HFF-Myc (cell line): ENCODE data around the gene C6.

Source experiments
- DNase-seq: peaks from one replicate; pipeline ENCODE4 v3.0.0-alpha.2; 2011; ENCODE audit warnings: low read depth; ENCODE audit errors: extremely low read depth
- H3K4me3 ChIP-seq: replicated peaks from 2 replicates; pipeline ENCODE4 v1.5.1; 2011; ENCODE audit warnings: low read depth, mild to moderate bottlenecking, control low read depth, low read length
- TF ChIP-seq, protein P1 (sequence below): IDR thresholded peaks from 2 replicates; pipeline ENCODE4 v1.5.1; 2012; ENCODE audit warnings: mild to moderate bottlenecking, low read depth, low read length, control low read depth; ENCODE audit errors: missing control alignments

The C6 gene

DNA sequence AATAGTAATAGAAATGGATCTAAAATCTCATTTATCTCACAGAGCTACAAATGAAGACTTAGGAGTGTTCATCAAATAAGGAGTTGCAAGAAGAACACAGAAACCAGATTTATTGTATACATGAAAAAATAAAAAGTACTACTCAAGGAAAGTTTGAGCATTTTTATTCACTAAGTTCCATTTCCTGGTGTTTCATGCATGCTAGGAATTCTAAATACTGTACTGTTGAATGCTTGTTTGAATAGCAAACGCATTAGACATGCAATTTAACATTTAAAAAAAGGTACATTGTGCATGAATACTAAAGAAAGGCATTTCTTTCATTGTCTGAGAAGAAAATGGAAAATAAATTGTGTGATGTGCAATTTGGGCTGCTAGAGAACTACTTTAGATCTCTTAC is 52.1 kb downstream of the C6 start:
- no peak overlapping the region for H3K4me3 ChIP-seq
- TF ChIP-seq, protein P1, sequence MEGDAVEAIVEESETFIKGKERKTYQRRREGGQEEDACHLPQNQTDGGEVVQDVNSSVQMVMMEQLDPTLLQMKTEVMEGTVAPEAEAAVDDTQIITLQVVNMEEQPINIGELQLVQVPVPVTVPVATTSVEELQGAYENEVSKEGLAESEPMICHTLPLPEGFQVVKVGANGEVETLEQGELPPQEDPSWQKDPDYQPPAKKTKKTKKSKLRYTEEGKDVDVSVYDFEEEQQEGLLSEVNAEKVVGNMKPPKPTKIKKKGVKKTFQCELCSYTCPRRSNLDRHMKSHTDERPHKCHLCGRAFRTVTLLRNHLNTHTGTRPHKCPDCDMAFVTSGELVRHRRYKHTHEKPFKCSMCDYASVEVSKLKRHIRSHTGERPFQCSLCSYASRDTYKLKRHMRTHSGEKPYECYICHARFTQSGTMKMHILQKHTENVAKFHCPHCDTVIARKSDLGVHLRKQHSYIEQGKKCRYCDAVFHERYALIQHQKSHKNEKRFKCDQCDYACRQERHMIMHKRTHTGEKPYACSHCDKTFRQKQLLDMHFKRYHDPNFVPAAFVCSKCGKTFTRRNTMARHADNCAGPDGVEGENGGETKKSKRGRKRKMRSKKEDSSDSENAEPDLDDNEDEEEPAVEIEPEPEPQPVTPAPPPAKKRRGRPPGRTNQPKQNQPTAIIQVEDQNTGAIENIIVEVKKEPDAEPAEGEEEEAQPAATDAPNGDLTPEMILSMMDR, result no peak
- DNase-seq, result no peak

GRCh38 chr5:41157272-41157894 is 55.9 kb downstream of the C6 start:
- no peak for DNase-seq
- H3K4me3 ChIP-seq, result no peak overlapping the region
- TF ChIP-seq, protein P1, result no peak

DNA sequence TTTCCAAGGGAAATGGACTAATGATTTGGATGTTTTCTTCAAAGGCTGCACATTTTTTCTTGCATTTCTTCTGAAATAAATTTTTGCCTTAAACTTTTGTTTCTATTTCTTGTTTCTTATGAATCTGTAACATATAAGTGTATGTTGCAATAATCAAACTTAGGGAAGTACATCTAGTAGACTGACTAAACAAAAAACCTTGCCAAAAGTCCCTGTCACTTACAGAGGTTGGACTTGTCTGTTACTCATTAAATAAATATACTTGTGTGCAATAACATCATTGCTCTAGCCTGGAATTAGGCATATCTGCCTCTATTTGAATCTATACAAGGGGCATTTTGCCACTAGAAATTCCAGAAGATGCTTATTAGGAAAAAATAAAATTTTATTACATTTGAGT is 56.6 kb downstream of the C6 start:
- TF ChIP-seq, protein P1, result no peak
- DNase-seq, result no peak
- H3K4me3 ChIP-seq, result no peak overlapping the region

DNA sequence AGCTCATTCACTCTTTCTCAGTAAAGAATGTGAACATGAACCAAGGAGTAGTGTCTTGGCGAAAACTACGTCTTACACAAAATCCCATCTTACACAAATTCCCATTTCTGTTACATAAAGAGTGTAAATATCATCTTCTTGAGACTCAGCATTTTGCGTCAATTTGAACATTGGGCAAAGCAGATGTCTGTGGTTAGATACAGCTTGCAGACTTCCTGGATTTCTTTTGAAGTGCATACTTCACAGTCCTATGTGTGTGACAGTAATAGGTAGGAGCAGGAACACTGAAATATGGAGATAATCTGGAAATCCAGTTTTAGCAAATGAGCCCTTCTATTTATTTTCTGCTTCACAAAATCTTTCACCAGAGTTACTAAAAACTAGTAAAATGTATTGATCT is 58.8 kb downstream of the C6 start:
- DNase-seq, result no peak
- TF ChIP-seq, protein P1, result no peak

DNA sequence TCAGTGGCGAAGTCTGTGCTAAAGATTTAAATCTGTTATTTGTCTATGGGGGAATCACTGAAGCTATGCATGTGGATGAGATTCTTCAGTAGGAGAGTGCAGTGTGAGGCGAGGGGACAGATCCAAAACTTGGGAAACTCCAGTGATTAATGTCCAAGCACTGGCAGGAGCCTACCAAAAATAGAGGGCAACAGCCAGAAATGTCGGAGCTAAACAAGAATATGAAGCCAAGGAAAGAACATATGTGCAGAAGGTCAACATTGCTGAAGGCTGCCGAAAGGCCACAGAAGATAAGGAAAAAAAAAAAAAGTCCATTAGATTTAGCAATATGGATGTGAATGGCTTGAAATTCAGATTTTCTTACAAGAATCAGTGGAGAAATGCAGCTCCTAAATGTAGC is 61.8 kb downstream of the C6 start:
- TF ChIP-seq, protein P1, result no peak
- no peak overlapping the region for H3K4me3 ChIP-seq
- no peak for DNase-seq

More for the DNA sequence above, 58.8 kb downstream of the C6 start:
- H3K4me3 ChIP-seq, result no peak overlapping the region

GRCh38 chr5:41148448-41148847 is 64.9 kb downstream of the C6 start:
- H3K4me3 ChIP-seq, result no peak overlapping the region
- no peak for DNase-seq
- TF ChIP-seq, protein P1, result no peak

- no peak for DNase-seq
- TF ChIP-seq, protein P1, result no peak
- no peak overlapping the region for H3K4me3 ChIP-seq
These were observed 68.0 kb downstream of the C6 start for GRCh38 chr5:41145306-41145705.
